GM12872 (cell line): Measurements from ENCODE around the gene DCP1B.

ENCODE experiments used
- CTCF ChIP-seq: IDR thresholded peaks from 3 replicates; pipeline ENCODE4 v1.5.1; 2011; ENCODE audit warnings: low read depth, mild to moderate bottlenecking, low read length, moderate library complexity; ENCODE audit not compliant: insufficient read depth

Gene DCP1B

GRCh38 chr12:1984759-1985158, 19.5 kb downstream of the DCP1B start:
- TF ChIP-seq CTCF, result no peak

GRCh38 chr12:1980282-1980681, 24.0 kb downstream of the DCP1B start:
- TF ChIP-seq CTCF, result no peak

DNA sequence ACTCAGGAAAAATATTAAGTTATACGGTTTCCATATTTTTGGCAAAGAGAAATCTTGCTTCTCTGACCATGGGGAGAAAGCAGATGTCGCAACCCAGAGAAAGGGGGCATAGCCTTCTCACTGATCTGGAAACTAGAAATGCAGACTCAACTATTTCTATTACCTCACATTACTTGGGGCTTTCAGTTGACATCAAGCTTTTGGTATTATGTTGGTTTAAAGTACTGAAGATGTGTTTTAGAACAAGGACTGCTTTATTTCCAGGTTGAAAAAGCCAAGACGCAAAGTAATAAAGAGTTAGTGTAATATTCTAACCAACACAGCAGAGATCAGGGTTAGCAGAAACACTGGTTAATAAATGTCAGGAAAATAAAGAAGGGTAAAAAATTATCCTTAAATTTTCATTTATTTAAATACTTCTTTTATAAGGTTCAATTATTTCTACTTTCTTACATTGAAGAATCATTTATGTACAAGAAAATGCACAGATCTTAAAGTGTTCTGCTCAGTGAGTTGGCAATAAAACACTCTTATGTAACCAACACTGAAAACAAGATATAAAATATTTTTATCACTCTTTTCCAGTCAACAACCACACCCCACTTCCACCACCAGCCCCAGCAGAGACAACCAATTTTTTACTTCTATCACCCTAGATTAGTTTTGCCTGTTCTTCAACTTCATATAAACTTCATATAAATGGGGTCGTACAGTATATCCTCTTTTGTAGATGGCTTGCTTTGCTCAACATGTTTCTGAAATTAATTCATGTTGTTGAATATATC, 26.0 kb downstream of the DCP1B start:
- no peak for TF ChIP-seq CTCF

GRCh38 chr12:1977588-1977987, 26.7 kb downstream of the DCP1B start:
- TF ChIP-seq CTCF, result no peak

GRCh38 chr12:1977109-1977508, 27.1 kb downstream of the DCP1B start:
- TF ChIP-seq CTCF, result no peak

GRCh38 chr12:1974812-1975211, 29.4 kb downstream of the DCP1B start:
- no peak for TF ChIP-seq CTCF

GRCh38 chr12:1972856-1973317, 31.4 kb downstream of the DCP1B start:
- no peak for TF ChIP-seq CTCF
